ENCODE results near the gene MAN1C1. TPM values are rescaled to one million over a fixed set of nuclear protein-coding genes. Genes with fewer than 3 reads are reported as not detected.
"Not testable (repeated sequence)": the region's sequence is repeated elsewhere in the genome, so short reads cannot be mapped to it uniquely, and the experiment has no call there.

The MAN1C1 gene
- total RNA-seq, 1 experiment from 2014 or later = 1.2 TPM

- H4K20me1 ChIP-seq (ENCODE audit: insufficient read depth); CTCF ChIA-PET; POLR2A ChIA-PET; BruUV-seq (replicated peaks); H3K9ac ChIP-seq (ENCODE audit: low read length); H3K9me2 ChIP-seq (ENCODE audit: insufficient read depth); H3K36me3 ChIP-seq (ENCODE audit: control insufficient read depth in 1 of 2, insufficient read depth in 2 of 2, low read length in 2 of 2); intact Hi-C loops (cut with micrococcal nuclease); H3K79me2 ChIP-seq (ENCODE audit: insufficient read depth, low read length); H3K4me1 ChIP-seq (ENCODE audit: control insufficient read depth in 1 of 2, insufficient read depth in 2 of 2, low read length in 2 of 2); H3K27me3 ChIP-seq (ENCODE audit: insufficient read depth, low read length); H3K4me2 ChIP-seq (ENCODE audit: low read length); H3K9me3 ChIP-seq (ENCODE audit: control insufficient read depth in 1 of 2, insufficient read depth in 1 of 2, low read depth in 1 of 2, low read length in 2 of 2); RAD21 ChIA-PET (ENCODE audit: low non-redundant PET in 1 of 2, low total read pairs in 2 of 2, uncharacterized antibody in 2 of 2, unreplicated experiment in 2 of 2); H2AFZ ChIP-seq (ENCODE audit: low read depth, low read length, poor library complexity, severe bottlenecking); H3K27ac ChIP-seq (ENCODE audit: low read depth, low read length); ATAC-seq; DNase-seq (ENCODE audit: low read depth, low spot score); H3K4me3 ChIP-seq (replicated peaks in 1 of 2; ENCODE audit: low read depth in 1 of 2, low read length in 2 of 2): not testable (repeated sequence)
- 0 out of 2 replicates have a peak, but pooled peaks have one; percentile 33 for TF ChIP-seq CBX3 (IDR thresholded peaks at IDR 0.05; ENCODE audit: low read depth)
Measured at GRCh38 chr1:25636141-25636540, 19.6 kb downstream of the MAN1C1 start.

- Histone ChIP-seq H3K4me2 (ENCODE audit: low read length) (no peak overlapping the region), H3K9ac (ENCODE audit: low read length) (no peak overlapping the region), H3K4me1 (ENCODE audit: control insufficient read depth in 1 of 2, insufficient read depth in 2 of 2, low read length in 2 of 2) (no peaks in the 10 kb centered on the region), H2AFZ (ENCODE audit: low read depth, low read length, poor library complexity, severe bottlenecking) (no peak overlapping the region), H3K79me2 (ENCODE audit: insufficient read depth, low read length) (no peaks in the 10 kb centered on the region), H3K9me2 (ENCODE audit: insufficient read depth) (no peaks in the 10 kb centered on the region), H3K27me3 (ENCODE audit: insufficient read depth, low read length) (peaks cover 21% of the 10 kb centered on the region), H3K27ac (ENCODE audit: low read depth, low read length) (no peak overlapping the region), H3K4me3 (replicated peaks in 1 of 2; ENCODE audit: low read depth in 1 of 2, low read length in 2 of 2) (no peak overlapping the region), H4K20me1 (ENCODE audit: insufficient read depth) (no peaks in the 10 kb centered on the region), H3K9me3 (ENCODE audit: control insufficient read depth in 1 of 2, insufficient read depth in 1 of 2, low read depth in 1 of 2, low read length in 2 of 2) (no peaks in the 10 kb centered on the region), H3K36me3 (ENCODE audit: control insufficient read depth in 1 of 2, insufficient read depth in 2 of 2, low read length in 2 of 2) (no peaks in the 10 kb centered on the region)
- ATAC-seq = no peak
- BruUV-seq (replicated peaks) = no TSS peak
- TF ChIP-seq, protein P1, sequence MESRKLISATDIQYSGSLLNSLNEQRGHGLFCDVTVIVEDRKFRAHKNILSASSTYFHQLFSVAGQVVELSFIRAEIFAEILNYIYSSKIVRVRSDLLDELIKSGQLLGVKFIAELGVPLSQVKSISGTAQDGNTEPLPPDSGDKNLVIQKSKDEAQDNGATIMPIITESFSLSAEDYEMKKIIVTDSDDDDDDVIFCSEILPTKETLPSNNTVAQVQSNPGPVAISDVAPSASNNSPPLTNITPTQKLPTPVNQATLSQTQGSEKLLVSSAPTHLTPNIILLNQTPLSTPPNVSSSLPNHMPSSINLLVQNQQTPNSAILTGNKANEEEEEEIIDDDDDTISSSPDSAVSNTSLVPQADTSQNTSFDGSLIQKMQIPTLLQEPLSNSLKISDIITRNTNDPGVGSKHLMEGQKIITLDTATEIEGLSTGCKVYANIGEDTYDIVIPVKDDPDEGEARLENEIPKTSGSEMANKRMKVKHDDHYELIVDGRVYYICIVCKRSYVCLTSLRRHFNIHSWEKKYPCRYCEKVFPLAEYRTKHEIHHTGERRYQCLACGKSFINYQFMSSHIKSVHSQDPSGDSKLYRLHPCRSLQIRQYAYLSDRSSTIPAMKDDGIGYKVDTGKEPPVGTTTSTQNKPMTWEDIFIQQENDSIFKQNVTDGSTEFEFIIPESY (IDR thresholded peaks at IDR 0.05; ENCODE audit: extremely low read depth, insufficient replicate concordance, low read length) = no peak
- TF ChIP-seq EZH2phosphoT487 (IDR thresholded peaks at IDR 0.05; ENCODE audit: borderline replicate concordance) (no peak), TCF7L2 (IDR thresholded peaks at IDR 0.05; ENCODE audit: borderline replicate concordance, extremely low read depth, insufficient read depth, insufficient read length) (no peak), MAX (IDR thresholded peaks at IDR 0.05) (no peak), POLR2AphosphoS5 (IDR thresholded peaks at IDR 0.05; ENCODE audit: low read depth, low read length) (no peak), SIN3A (IDR thresholded peaks at IDR 0.05; ENCODE audit: low read depth) (no peak), EZH2 (IDR thresholded peaks at IDR 0.05) (no peak), CTCF (IDR thresholded peaks at IDR 0.05 in 2 of 3, conservative IDR thresholded peaks at IDR 0.05 in 1 of 3; ENCODE audit: borderline replicate concordance in 1 of 3, insufficient read depth in 1 of 3, low read depth in 2 of 3, low read length in 2 of 3) (no peak), RAD21 (IDR thresholded peaks at IDR 0.05; ENCODE audit: low read depth) (no peak), EGR1 (IDR thresholded peaks at IDR 0.05; ENCODE audit: low read depth) (no peak), SP1 (IDR thresholded peaks at IDR 0.05; ENCODE audit: low read depth) (no peak)
- CTCF ChIA-PET = no interaction called here
- RAD21 ChIA-PET (ENCODE audit: low non-redundant PET in 1 of 2, low total read pairs in 2 of 2, uncharacterized antibody in 2 of 2, unreplicated experiment in 2 of 2) = no interaction called here
- intact Hi-C loops (cut with micrococcal nuclease) = no loop called here
- DNase-seq (ENCODE audit: low read depth, low spot score) = no peak
- POLR2A ChIA-PET = no interaction called here
Measured at GRCh38 chr1:25640646-25641328, 24.2 kb downstream of the MAN1C1 start.

Measured in HCT116 (cell line).